ENCODE data around the gene GFI1B.
"Not testable (repeated sequence)": the region's sequence is repeated elsewhere in the genome, so short reads cannot be mapped to it uniquely, and the experiment has no call there.

GFI1B gene

GRCh38 chr9:133032171-133032570 is 53.7 kb downstream of the GFI1B start:
- no peak for DNase-seq (ENCODE audit: extremely low read depth, low read depth)
- TF ChIP-seq CTCF (IDR thresholded peaks at IDR 0.05; ENCODE audit: low read depth, low read length): no peak

DNA sequence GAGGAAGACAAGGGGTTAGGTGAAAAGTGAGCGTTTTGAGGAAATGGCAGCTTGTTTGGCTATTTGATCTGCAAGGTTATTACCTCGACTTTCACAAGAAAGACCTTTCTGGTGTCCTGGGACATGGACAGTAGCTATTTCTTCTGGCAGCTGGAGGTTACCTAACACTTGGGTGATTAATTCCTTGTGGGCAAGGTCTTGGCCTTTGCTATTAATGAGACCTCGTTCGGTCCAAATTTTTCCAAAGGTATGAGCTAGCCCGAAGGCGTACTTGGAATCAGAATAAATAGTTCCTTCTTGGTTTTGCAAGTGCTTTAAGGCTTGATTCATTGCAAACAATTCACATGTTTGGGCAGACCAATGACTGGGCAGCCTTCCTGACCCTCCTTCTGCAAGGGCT is 57.2 kb downstream of the GFI1B start:
- DNase-seq (ENCODE audit: extremely low read depth, low read depth): no peak
- no peak for TF ChIP-seq CTCF (IDR thresholded peaks at IDR 0.05; ENCODE audit: low read depth, low read length)

GRCh38 chr9:133037775-133038515 is 59.5 kb downstream of the GFI1B start:
- no peak for TF ChIP-seq CTCF (IDR thresholded peaks at IDR 0.05; ENCODE audit: low read depth, low read length)
- DNase-seq (ENCODE audit: extremely low read depth, low read depth): no peak

GRCh38 chr9:133040892-133041479 is 62.5 kb downstream of the GFI1B start:
- DNase-seq (ENCODE audit: extremely low read depth, low read depth): not testable (repeated sequence)
- TF ChIP-seq CTCF (IDR thresholded peaks at IDR 0.05; ENCODE audit: low read depth, low read length): peak; percentile 54
